ENCODE results near the gene AUTS2.

Gene AUTS2

DNA sequence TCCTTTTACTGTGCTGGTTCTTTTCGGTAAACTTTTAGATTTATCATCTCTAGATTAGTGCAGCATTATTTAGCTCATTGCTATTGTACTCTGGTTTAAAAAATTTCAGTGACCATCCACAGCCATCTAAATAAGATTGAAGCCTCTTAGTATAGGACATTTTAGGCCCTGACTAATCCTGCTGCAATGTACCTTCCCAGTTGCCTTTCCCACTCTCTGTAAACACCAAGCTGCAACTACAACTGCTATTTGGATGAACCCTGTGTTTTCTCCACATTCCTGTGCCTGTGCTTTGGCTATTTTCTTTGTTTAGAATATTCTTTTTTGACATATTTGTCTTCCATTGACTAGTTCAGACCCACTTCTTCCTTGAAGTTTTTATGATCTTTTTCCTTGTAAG is 314.6 kb downstream of the AUTS2 start:
- DNase-seq = no peak

- no peak for DNase-seq
These were observed 321.3 kb downstream of the AUTS2 start for GRCh38 chr7:69919426-69920111.

GRCh38 chr7:69920797-69921196 is 322.5 kb downstream of the AUTS2 start:
- no peak for DNase-seq

DNA sequence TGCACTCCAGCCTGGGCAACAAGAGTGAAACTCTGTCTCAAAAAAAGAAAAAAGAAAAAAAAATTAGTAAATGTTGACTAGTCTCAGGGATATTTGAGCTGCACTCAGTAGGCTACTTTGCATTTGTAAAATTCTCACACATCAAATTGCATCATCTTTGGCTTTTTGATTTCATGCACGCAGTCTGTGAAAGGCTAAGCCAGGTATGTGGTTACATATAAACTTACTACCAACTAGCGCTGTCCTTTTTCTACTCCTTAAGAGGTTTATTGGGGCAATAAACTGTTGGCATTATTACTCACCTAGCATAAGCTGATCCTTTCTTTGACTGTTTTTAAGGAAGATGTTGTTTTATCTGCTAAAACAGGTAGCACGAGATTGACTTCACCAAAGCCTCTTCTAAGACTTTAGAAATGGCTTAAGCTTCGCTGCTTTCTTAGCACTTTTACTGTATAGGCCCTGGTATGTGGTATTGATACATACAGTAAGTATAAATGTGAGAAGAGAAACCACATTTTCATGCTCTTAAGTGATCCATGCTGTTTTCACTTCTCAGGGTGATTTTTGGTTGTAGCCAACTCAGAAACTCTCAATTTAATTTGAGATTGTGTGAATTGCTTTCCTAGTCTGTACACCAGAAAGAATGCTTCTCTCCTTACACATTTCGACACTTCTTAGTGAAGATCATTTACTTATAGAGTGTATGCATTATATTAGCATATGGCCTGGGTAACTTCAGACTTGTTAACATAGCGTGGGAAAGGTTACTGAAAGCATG is 323.9 kb downstream of the AUTS2 start:
- no peak for DNase-seq

GRCh38 chr7:69927461-69927860 is 329.2 kb downstream of the AUTS2 start:
- no peak for DNase-seq

GRCh38 chr7:69928621-69929020 is 330.3 kb downstream of the AUTS2 start:
- DNase-seq = no peak

DNA sequence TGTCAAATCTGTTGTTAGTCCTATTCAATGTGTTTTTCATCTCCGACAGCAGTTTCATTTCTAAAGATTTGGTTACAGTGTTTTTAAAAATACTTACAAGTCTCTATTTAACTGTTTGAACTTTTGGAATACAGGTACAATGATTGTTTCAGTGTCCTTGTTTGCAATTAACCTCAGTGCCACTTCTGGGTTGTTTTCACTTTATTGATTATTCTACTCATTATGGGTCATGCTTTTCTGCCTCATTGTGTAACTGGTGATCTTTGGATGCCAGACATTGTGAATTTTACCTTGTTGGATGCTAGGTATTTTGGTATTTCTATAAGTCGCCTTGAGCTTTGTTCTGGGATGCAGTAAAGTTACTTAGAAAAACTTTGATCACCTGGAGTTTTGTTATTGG is 331.3 kb downstream of the AUTS2 start:
- DNase-seq = no peak

DNA sequence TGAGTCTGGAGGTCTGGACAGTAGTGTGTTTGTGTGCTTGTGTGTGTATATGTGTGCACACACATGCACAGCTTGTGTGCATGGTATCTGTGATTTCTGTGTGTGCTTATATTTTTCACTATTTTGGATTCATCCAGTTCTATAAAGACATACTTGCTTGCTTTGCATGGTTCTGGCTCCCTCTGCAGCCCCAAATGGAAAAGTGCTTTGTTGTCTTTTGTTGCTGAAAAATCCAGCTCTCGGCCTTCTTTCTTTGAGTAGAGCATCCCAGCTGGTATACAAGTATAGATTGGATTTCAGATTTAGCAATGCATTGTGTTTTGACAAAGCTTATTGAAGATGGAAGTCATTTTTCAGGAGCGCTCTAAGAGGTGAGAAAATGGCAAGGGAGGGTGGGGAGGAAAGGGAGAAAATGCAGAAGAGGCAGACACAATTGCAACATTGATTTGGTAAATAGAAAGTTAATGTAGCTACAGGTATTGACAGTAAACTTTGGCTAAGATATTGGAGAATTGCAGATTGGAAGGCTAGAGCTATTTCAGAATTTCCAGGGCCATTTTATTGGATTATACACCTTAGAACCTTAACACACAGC is 333.9 kb downstream of the AUTS2 start:
- no peak for DNase-seq

DNA sequence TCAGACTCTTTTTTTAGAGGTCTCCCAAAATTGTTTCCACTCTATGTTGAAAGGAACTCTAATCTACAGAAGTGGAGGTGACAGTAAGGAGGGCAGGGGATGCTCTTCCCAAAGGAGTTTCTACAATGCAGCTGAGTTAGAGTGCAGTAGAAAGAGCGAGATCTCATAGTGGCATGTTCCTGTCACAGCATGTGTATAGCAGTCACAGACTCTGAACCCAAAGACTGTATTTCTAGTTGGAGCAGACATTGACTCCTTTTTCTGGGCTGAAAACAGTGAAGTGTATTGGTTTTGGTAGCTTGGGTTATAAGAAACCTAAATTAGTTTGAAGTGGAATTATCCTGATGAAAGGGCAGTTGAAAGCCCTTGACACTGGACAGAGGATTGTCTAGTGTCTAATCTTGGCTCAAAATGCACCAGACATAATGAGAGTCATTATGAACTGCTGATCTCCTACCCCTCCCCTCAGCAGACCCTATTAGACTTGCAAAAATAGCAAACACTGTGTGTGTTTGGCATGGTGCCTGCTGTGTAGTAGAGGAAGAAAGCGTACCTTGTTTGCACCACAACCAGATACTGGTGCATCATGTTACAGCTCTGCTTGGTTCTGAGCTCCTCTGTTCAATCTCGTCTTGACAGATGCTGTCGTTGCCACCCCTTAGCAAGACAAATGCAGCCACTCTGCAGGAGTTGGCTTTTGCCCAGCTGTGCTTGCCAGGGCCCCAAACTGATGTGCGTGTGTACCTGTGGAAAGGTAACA is 336.0 kb downstream of the AUTS2 start:
- DNase-seq = no peak

- DNase-seq = no peak
These were observed 336.8 kb downstream of the AUTS2 start for GRCh38 chr7:69935107-69935506.

- DNase-seq = no peak
These were observed 338.8 kb downstream of the AUTS2 start for GRCh38 chr7:69937097-69937496.

DNA sequence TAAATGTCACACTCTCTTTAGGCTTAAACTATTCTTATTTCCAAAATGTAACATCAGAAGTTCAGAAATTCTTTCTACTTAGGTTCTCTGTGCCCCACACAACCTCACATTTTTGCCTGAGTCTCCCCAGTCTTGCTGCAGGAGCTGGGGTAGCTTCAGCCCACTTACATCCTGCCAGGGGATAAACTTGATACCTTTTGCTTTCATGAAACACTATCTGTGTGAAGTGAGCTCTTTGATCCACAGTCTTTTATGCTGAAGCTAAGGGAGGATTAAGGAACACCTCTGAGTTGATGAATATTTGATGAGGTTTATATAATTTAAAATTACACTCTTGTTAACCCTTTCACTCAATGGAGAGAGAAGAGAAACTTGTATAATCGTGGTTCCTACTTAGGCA is 341.0 kb downstream of the AUTS2 start:
- no peak for DNase-seq

DNA sequence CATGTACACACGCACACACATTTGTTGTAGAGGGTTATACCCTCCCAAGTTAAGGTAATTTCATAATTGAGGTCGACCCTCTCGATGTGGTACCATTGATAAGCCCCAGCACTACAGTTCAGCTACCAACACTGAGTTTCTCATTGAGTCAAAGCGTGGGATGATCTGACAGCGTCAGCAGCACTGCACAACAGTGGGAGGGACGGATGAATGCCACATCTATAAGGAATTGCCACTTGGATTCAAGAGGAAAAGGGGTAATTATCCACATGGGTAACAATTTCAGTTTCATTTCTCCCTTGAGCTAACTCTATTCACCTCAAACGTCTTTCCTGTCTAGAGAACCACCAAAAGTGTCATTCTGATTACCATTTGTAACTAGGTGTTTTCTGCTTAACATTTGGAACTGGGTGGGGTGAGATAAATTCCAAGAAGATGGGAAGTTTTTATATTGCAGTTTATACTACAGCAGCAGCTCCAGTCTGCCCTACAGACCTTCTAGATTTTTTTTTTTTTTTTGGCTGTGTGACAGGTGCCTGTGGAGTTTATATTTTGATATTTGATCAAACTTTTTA is 342.9 kb downstream of the AUTS2 start:
- DNase-seq = no peak

- DNase-seq = no peak
These were observed 344.3 kb downstream of the AUTS2 start for GRCh38 chr7:69942573-69942972.

DNA sequence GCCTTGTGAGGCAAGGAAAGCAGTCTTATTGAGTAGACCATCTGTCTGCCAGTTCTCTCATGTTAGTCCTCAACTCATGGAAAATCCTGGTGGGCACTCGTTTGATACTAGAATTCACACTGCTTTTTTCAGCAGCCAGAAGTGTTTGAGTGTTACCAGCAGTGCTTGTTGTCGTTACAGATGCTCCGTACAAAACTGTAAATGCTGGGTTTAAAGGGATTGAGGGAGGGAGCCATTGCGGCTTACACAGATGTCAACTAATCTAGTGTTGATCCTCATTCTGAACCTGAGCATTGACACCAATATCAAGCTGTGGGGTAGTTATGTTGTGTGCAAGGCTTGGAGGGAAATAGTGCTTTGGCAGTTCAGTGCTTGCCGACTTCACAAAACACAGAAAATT is 348.6 kb downstream of the AUTS2 start:
- no peak for DNase-seq

- DNase-seq = no peak
These were observed 349.7 kb downstream of the AUTS2 start for GRCh38 chr7:69947998-69948397.

GRCh38 chr7:69949122-69949521 is 350.8 kb downstream of the AUTS2 start:
- DNase-seq = no peak

DNA sequence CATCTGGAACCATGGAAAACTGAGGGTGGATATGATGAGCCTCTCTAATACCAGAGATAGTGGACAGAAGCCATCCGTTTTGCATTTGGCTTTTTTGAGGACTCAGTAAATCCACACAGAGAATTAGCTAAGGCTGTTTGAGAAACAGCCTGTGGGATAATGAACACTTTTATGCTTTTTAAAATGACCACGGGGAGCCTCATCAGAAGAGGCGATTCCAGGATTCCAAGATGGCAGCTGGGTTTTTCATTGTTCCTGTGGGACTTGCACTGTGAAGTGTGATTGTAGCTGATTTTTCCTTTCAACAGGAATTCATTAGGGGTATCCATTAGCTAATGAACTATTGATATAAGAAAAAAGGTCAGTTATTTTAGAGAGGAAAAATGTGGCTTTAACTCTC is 353.2 kb downstream of the AUTS2 start:
- DNase-seq = no peak

DNA sequence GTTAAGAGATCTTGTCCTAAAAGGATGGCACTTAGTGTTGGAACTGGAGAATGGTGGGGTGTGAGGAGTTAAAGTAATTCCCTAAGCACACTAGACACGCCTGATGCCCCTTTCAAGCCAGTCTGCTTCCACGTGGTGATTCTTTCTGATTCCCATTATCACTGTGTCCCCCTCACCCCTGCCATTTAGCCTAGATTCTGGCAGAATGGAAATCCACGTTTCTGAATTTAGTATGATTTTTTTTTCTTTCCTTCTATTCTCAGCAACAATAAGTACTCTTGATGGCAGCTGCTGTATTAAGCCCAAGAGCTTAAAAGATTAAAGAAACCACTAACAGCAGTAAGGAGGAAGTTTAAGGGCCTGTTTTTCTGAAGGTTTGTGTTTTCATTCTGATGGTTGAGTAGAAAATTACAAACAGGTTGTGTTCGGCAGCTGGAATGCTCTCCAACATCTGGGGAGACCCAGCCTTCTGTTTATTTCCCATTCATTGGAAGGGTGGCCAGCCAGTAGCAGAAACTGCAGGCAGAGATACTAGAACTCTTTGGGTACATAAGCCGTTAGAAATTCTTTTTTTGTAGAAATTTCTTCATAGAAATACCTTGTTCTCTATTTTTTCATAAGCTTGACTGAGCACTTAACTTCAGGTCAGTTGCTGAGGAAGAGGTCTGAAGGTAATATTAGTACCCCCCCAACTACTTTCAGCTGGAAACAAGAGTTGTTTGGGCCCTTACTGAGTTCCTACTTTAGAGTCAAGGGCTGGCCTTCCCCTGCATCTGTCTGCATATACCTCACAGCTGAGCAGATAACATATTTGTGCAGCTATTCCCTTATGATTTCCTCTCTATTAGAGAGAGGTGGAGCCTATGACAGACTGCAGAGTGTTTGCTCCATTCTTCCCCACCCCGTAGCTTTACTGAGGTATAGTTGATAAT is 355.1 kb downstream of the AUTS2 start:
- no peak for DNase-seq

DNA sequence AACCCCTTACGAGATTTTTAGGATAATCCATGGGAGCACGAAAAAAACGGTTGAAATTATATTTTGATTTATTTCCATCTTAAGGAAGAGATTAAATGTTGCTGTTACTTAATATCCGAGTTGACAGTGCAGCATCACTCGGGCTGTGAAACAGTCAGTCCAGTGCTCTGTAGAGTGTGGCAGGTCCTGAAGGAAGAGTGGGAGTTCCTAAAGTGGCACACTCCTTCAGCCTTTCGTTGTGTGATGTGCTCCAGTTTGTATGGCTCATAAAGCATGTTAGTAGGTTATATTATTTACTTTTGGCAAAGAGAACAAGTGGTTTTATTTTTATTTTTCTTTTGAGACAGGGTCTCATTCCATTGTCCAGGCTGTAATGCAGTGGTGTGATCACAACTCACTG is 358.3 kb downstream of the AUTS2 start:
- no peak for DNase-seq

DNA sequence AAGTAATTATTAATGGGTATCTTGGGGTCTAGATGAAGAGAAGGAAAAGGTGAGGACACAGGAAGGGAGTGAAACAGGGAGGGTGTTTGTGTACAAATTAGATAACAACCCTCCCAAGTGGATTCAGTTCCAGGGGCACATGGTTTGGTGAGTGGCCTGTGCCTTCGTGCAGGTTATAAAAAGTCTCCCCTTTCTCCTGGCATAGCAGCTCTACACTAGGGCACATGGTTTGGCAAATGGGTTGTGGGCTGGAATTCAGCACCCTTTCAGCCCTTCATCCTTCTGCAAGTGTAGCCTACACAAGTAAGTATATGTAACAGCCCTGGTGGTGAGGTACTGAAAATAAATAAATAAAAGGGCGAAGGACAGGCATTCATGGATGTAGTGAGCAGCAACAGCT is 359.4 kb downstream of the AUTS2 start:
- DNase-seq = no peak

Measured in GF-D8 (cell line).